ENCODE results near the gene DNAH11.

Gene DNAH11

GRCh38 chr7:21562385-21562784 is 19.5 kb downstream of the DNAH11 start:
- no peak for DNase-seq

- DNase-seq, result no peak
Measured at GRCh38 chr7:21565614-21566013, 22.8 kb downstream of the DNAH11 start.

GRCh38 chr7:21566094-21566493 is 23.3 kb downstream of the DNAH11 start:
- DNase-seq, result no peak

- DNase-seq, result no peak
Measured at GRCh38 chr7:21568762-21569161, 25.9 kb downstream of the DNAH11 start.

- DNase-seq, result no peak
Measured at GRCh38 chr7:21572331-21573313, 29.8 kb downstream of the DNAH11 start.

- no peak for DNase-seq
Measured at GRCh38 chr7:21579341-21580072, 36.7 kb downstream of the DNAH11 start.

GRCh38 chr7:21580073-21580521 is 37.3 kb downstream of the DNAH11 start:
- no peak for DNase-seq

- DNase-seq, result no peak
Measured at GRCh38 chr7:21585070-21585724, 42.4 kb downstream of the DNAH11 start.

- no peak for DNase-seq
Measured at GRCh38 chr7:21587139-21587784, 44.4 kb downstream of the DNAH11 start.

- no peak for DNase-seq
Measured at GRCh38 chr7:21596801-21597200, 54.0 kb downstream of the DNAH11 start.

- no peak for DNase-seq
Measured at GRCh38 chr7:21603462-21603861, 60.6 kb downstream of the DNAH11 start.

- DNase-seq, result no peak
Measured at GRCh38 chr7:21603972-21604749, 61.3 kb downstream of the DNAH11 start.

- DNase-seq, result no peak
Measured at GRCh38 chr7:21605008-21605585, 62.3 kb downstream of the DNAH11 start.

- no peak for DNase-seq
Measured at GRCh38 chr7:21608465-21608864, 65.6 kb downstream of the DNAH11 start.

- DNase-seq, result no peak
Measured at GRCh38 chr7:21611129-21611528, 68.3 kb downstream of the DNAH11 start.

- DNase-seq, result no peak
Measured at GRCh38 chr7:21616091-21616490, 73.3 kb downstream of the DNAH11 start.

- DNase-seq, result no peak
Measured at GRCh38 chr7:21616796-21617436, 74.1 kb downstream of the DNAH11 start.

GRCh38 chr7:21617513-21617912 is 74.7 kb downstream of the DNAH11 start:
- no peak for DNase-seq

GRCh38 chr7:21617916-21618390 is 75.1 kb downstream of the DNAH11 start:
- DNase-seq, result no peak

GRCh38 chr7:21618706-21619105 is 75.9 kb downstream of the DNAH11 start:
- DNase-seq, result no peak

- no peak for DNase-seq
Measured at GRCh38 chr7:21620054-21620453, 77.2 kb downstream of the DNAH11 start.

Measured in GDM1 (cell line).